Pancreas (tissue), 10 donors: ENCODE results near the gene CETP. TPM values are rescaled to one million over a fixed set of nuclear protein-coding genes. Genes with fewer than 3 reads are reported as not detected.

Experiments used
- ATAC-seq, 4 donors: fragments of 200-7000 bp; cut with Tn5 transposase; one replicate each; pipeline versions ENCODE4 v1.8.0 to v1.9.1; 2020; ENCODE audit warnings: mild to moderate bottlenecking in 4 of 4, moderate library complexity in 4 of 4
- DNase-seq, 6 donors: peaks; one replicate each; pipeline ENCODE4 v3.0.0-alpha.2; 2020
- FAIRE-seq: peaks from 2 replicates; lab custom pipeline; 2012; peaks lifted over from hg19 to GRCh38; lab: Jason Lieb, UNC
- H3K27ac ChIP-seq, 4 donors: fragments of 200-600 bp; sonication (generic); 1 replicate in 3 of 4; 2 replicates in 1 of 4; pipeline versions ENCODE4 v1.5.0 to v1.8.0; 2020
- H3K27me3 ChIP-seq, 4 donors: fragments of 200-600 bp; one replicate each; pipeline ENCODE4 v1.8.0; 2021
- H3K36me3 ChIP-seq, 3 donors: fragments of 200-600 bp; sonication (generic) in 1 of 3; one replicate each; pipeline versions ENCODE4 v1.5.0 to v1.8.0; 2020 to 2021
- H3K4me1 ChIP-seq, 3 donors: fragments of 200-600 bp; one replicate each; pipeline ENCODE4 v1.8.0; 2021
- H3K4me3 ChIP-seq, 4 donors: fragments of 200-600 bp; sonication (generic) in 2 of 4; one replicate each; pipeline versions ENCODE4 v1.5.0 to v1.8.0; 2020 to 2021
- H3K9me3 ChIP-seq, 4 donors: fragments of 200-600 bp; one replicate each; pipeline ENCODE4 v1.8.0; 2021
- CTCF ChIP-seq, 4 donors: fragments of 200-600 bp; sonication (generic) in 3 of 4; IDR thresholded peaks; one replicate each; pipeline versions ENCODE4 v1.5.0 to v1.8.0; 2021; ENCODE audit warnings: antibody characterized with exemption in 4 of 4
- WGBS, 2 donors: extraction: QIAGEN DNeasy Blood & Tissue Kit; methylation state at CpG; one replicate each; pipeline ENCODE4 v1.1.7; 2013; 5-methylcytosine and 5-hydroxymethylcytosine counted together
- intact Hi-C, 3 donors: fragments of 100-400 bp; cut with DNase I; formaldehyde crosslinking; loops; one replicate each; pipeline versions ENCODE4 v1.11.1 to v1.14.2; 2022
- polyA plus RNA-seq, 2 donors: library from polyadenylated mRNA; stranded (reverse); fragments of 200-250 nt; gene quantifications; one replicate each; pipeline ENCODE4 v1.2.3, GENCODE V29; 2013
- total RNA-seq, 6 donors: library from RNA; stranded (reverse); fragmentation: NEBNext Ultra II Directional in 4 of 6; extraction: Animal tissue kit (Norgen Biotek cat#: 25700) in 4 of 6; gene quantifications; one replicate each; pipeline versions ENCODE4 v1.2.1 to v1.2.4, GENCODE V29; 2021 to 2023
- donor health status: healthy with polysubstance abuse.
- donor health status: DM: no; HTN: no; CAD: no; lungs with moderate emphysema.
- donor health status: DM: no; HTN: no; CAD: no.
- donor health status: control.
- donor health status: control.
- donor health status: Bipolar disorder and iron deficiency.
- donor health status: DM: yes; HTN: yes; CAD: no.
- donor health status: DM: no; HTN: no; CAD: no.
- donor health status: DM: no; HTN: no; CAD: no.
- donor health status: DM: yes; HTN: yes; CAD: no.

The CETP gene
- total RNA-seq (under 1 TPM in 5 of 6 donors, not detected in 1; 0.12 to 0.28 (median 0.21) TPM), polyA plus RNA-seq (1 to 10 TPM in 1 of 2 donors, under 1 TPM in 1; 0.26 to 1.0 TPM)

GRCh38 chr16:56961851-56962281, at the start of gene CETP:
Gene CETP (plus strand): TSS chr16:56961950. CDS start chr16:56961980, 30 bp downstream.
- H3K27ac ChIP-seq: no peak within 1 kb of the TSS
- TF ChIP-seq CTCF (IDR thresholded peaks at IDR 0.05): no peak
- no peak within 1 kb of the TSS for H3K4me3 ChIP-seq
- H3K9me3 ChIP-seq: no peaks in the 10 kb centered on the region
- WGBS, 2 donors: 80 to 84% methylated on average over 12 of the region's 12 CpGs
- DNase-seq (no peak), FAIRE-seq (no peak), ATAC-seq (no peak)
- no peaks in the 10 kb centered on the region for H3K27me3 ChIP-seq
- peaks cover 0 to 3% (median 0%) of the 10 kb centered on the region in 3 donors for H3K4me1 ChIP-seq
- H3K36me3 ChIP-seq: no peaks in the 10 kb centered on the region
- intact Hi-C loops: no loop called here

GRCh38 chr16:56912746-56913708, 48.7 kb upstream of the CETP start:
- Histone ChIP-seq H3K4me1 (peaks cover 10 to 28% (median 28%) of the 10 kb centered on the region in 3 donors), H3K27ac (no peak overlapping the region), H3K4me3 (no peak overlapping the region), H3K9me3 (no peaks in the 10 kb centered on the region), H3K36me3 (no peaks in the 10 kb centered on the region), H3K27me3 (no peaks in the 10 kb centered on the region)
- intact Hi-C loops: no loop called here
- WGBS, 2 donors: 87 to 91% methylated on average over 18 of the region's 18 CpGs
- no peak for FAIRE-seq
- TF ChIP-seq CTCF (IDR thresholded peaks at IDR 0.05): no peak
- ATAC-seq: no peak
- no peak for DNase-seq

GRCh38 chr16:56914896-56915295, 46.9 kb upstream of the CETP start:
- Histone ChIP-seq H3K4me3 (no peak overlapping the region), H3K36me3 (no peaks in the 10 kb centered on the region), H3K27me3 (no peaks in the 10 kb centered on the region), H3K27ac (no peak overlapping the region), H3K4me1 (peaks cover 14 to 29% (median 29%) of the 10 kb centered on the region in 3 donors), H3K9me3 (no peaks in the 10 kb centered on the region)
- DNase-seq (no peak), ATAC-seq (no peak), FAIRE-seq (no peak)
- no peak for TF ChIP-seq CTCF (IDR thresholded peaks at IDR 0.05)
- 84 to 95% methylated on average over 7 of the region's 7 CpGs for WGBS, 2 donors
- intact Hi-C loops: no loop called here

GRCh38 chr16:56915336-56916119, 46.2 kb upstream of the CETP start:
- WGBS, 2 donors: 51 to 53% methylated on average over 13 of the region's 13 CpGs
- Histone ChIP-seq H3K27ac (peak overlapping the region in 1 of 4 donors; percentile 82), H3K9me3 (no peaks in the 10 kb centered on the region), H3K4me1 (peaks cover 21 to 34% (median 31%) of the 10 kb centered on the region in 3 donors), H3K36me3 (no peaks in the 10 kb centered on the region), H3K27me3 (no peaks in the 10 kb centered on the region), H3K4me3 (no peak overlapping the region)
- DNase-seq: no peak
- no peak for ATAC-seq
- no peak for FAIRE-seq
- intact Hi-C loops: no loop called here
- TF ChIP-seq CTCF (IDR thresholded peaks at IDR 0.05): no peak
